GM12872 (cell line): Measurements from ENCODE around the gene FGGY.

Experiments used
- TF ChIP-seq, protein P1 (sequence below): IDR thresholded peaks from 3 replicates; pipeline ENCODE4 v1.5.1; 2011; ENCODE audit warnings: low read depth, mild to moderate bottlenecking, low read length, moderate library complexity; ENCODE audit not compliant: insufficient read depth

Gene FGGY

GRCh38 chr1:59750328-59751003, 453.6 kb downstream of the FGGY start:
- TF ChIP-seq, protein P1, sequence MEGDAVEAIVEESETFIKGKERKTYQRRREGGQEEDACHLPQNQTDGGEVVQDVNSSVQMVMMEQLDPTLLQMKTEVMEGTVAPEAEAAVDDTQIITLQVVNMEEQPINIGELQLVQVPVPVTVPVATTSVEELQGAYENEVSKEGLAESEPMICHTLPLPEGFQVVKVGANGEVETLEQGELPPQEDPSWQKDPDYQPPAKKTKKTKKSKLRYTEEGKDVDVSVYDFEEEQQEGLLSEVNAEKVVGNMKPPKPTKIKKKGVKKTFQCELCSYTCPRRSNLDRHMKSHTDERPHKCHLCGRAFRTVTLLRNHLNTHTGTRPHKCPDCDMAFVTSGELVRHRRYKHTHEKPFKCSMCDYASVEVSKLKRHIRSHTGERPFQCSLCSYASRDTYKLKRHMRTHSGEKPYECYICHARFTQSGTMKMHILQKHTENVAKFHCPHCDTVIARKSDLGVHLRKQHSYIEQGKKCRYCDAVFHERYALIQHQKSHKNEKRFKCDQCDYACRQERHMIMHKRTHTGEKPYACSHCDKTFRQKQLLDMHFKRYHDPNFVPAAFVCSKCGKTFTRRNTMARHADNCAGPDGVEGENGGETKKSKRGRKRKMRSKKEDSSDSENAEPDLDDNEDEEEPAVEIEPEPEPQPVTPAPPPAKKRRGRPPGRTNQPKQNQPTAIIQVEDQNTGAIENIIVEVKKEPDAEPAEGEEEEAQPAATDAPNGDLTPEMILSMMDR: no peak

DNA sequence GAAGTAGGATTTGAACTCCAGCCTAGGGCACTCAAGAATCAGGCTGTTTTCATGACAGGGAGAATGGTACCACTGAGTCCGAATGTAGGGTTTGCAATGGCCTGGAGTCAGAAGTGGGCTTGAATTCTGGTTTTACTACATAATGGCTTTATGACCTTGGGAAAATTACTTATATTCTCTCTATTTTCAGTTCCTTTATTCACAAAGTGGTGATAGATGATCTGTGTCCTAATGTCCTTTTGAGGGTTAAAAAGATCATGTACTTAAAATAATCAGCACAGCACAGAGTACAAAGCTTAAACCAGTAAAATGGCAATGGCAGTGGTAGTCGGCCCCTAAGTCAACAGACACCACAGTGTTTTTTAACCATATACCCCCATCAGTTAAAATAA, 454.1 kb downstream of the FGGY start:
- TF ChIP-seq, protein P1: no peak

DNA sequence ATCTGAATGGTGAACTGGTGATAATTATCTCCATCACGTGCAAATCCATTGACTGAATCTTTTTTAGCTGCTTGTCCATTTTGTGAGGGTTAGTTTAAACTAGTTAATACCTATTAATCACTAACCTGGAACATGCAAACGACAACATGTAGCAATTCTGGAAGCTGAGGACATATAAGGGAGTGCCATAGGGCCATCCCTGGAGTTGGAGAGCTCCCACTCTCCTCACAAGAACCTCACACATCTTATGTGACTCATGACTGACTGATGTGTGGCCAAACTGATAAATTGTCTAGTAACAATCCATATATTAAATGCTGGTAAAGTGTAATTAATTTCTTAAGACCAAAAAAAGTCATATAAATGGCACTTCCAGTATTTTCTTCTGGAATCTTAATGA, 454.9 kb downstream of the FGGY start:
- TF ChIP-seq, protein P1: no peak

DNA sequence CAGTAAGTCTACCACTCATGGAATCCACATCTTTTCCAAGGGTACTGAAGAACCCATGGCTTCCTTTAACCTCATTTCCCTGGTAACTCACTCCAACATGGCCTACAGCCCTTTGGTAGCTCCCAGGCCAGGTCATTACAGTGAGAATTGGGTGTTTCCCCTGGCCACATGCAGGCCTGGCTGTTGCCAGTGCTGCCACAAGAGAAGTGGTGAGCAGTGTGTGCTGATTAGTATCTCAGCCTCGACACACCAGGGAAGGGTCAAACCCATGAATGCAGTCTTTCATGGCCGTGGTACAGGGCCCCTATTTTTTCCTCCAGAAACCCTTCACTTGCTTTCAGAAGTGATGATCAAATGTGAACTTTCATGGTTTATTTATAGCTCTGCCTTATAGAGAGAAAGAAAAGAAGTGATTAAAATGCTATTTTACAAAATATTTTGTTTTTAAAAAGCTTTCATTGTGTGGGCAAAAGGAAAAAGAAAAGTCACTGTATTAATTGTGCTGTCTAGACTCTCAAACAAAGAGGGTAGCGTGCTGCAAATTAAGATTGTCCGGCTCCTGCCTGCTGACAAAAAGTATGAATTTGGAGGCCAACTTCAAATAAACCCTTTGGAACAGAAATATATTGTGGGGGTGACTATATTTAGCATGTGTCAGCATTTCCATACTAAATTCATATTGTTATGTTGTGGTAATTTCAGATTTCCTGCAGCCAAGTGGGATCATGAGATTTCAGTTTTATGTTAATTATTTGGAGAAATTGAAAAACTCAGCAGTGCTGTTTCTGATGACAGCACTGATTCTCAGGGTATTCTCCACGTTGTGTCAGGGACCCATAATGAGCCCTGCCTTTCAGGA, 455.9 kb downstream of the FGGY start:
- TF ChIP-seq, protein P1: no peak

GRCh38 chr1:59755069-59755685, 458.3 kb downstream of the FGGY start:
- TF ChIP-seq, protein P1: no peak

DNA sequence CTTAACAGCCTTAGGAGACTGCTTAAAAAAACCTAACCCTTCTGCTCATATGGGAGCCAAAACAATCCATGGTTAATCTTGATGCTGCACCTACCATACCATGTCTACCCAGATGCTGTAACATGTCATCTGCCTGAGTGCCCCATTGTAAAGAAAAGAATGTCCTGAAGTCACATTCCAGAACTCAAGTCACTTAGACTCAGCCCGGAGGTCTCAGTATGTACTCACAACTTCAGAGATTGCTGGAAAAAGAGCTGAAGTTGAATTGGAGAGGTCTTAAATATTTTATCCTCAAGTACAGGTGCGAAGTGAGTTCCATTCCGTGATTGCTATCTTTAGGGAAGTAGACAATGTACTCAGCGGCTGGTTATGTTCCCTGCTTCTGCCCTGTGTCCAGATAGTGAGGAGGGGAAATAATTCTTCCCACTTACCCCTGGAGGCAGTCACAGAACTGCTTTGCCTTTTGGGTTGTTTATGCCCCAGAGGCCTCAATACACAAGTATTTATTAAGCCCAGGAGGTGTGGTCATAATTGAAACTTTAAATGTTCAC, 460.4 kb downstream of the FGGY start:
- TF ChIP-seq, protein P1: no peak
